ENCODE data around the gene GALNT16.

GRCh38 chr14:69323266-69323998, 63.5 kb downstream of the GALNT16 start:
- no peak for TF ChIP-seq POLR2A (IDR thresholded peaks at IDR 0.05)
- TF ChIP-seq, protein P1, sequence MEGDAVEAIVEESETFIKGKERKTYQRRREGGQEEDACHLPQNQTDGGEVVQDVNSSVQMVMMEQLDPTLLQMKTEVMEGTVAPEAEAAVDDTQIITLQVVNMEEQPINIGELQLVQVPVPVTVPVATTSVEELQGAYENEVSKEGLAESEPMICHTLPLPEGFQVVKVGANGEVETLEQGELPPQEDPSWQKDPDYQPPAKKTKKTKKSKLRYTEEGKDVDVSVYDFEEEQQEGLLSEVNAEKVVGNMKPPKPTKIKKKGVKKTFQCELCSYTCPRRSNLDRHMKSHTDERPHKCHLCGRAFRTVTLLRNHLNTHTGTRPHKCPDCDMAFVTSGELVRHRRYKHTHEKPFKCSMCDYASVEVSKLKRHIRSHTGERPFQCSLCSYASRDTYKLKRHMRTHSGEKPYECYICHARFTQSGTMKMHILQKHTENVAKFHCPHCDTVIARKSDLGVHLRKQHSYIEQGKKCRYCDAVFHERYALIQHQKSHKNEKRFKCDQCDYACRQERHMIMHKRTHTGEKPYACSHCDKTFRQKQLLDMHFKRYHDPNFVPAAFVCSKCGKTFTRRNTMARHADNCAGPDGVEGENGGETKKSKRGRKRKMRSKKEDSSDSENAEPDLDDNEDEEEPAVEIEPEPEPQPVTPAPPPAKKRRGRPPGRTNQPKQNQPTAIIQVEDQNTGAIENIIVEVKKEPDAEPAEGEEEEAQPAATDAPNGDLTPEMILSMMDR (IDR thresholded peaks at IDR 0.05), result no peak
